Endodermal cell (in vitro differentiated cells): ENCODE data around the gene TMEM259. TPM values are rescaled to one million over a fixed set of nuclear protein-coding genes. Genes with fewer than 3 reads are reported as not detected.

ENCODE experiments used
- DNase-seq: peaks from one replicate; pipeline ENCODE4 v3.0.0-alpha.2; 2017
- H3K27ac ChIP-seq: 2 replicates; pipeline ENCODE4 v1.5.1; 2013; ENCODE audit warnings: mild to moderate bottlenecking, low read depth, low read length, moderate library complexity
- H3K27me3 ChIP-seq: 2 replicates; pipeline ENCODE4 v1.6.1; 2013; ENCODE audit warnings: mild to moderate bottlenecking, low read length, moderate library complexity; ENCODE audit not compliant: insufficient read depth, control insufficient read depth, poor library complexity, severe bottlenecking
- H3K36me3 ChIP-seq: 2 replicates; pipeline ENCODE4 v1.7.0; 2013; ENCODE audit warnings: mild to moderate bottlenecking, low read length, moderate library complexity; ENCODE audit not compliant: control insufficient read depth, insufficient read depth
- H3K4me1 ChIP-seq: one replicate; pipeline ENCODE4 v1.7.0; 2013; ENCODE audit warnings: low read length; ENCODE audit not compliant: control insufficient read depth, insufficient read depth
- H3K4me3 ChIP-seq: 2 replicates; pipeline ENCODE4 v1.5.1; 2013; ENCODE audit warnings: mild to moderate bottlenecking, low read length, moderate library complexity
- H3K9ac ChIP-seq: 2 replicates; pipeline ENCODE4 v1.6.1; 2013; ENCODE audit warnings: mild to moderate bottlenecking, low read length, moderate library complexity; ENCODE audit not compliant: poor library complexity, severe bottlenecking; ENCODE audit errors: extremely low read depth
- H3K9me3 ChIP-seq: 2 replicates; pipeline ENCODE4 v1.6.1; 2013; ENCODE audit warnings: mild to moderate bottlenecking, low read length, moderate library complexity; ENCODE audit not compliant: control insufficient read depth
- H3K27ac Mint-ChIP-seq: 2 replicates; pipeline ENCODE4 v1.8.0; 2020; ENCODE audit warnings: mixed read lengths
- H3K27me3 Mint-ChIP-seq: 2 replicates; pipeline ENCODE4 v1.8.0; 2021; ENCODE audit warnings: mild to moderate bottlenecking, mixed read lengths; ENCODE audit not compliant: insufficient read depth
- H3K36me3 Mint-ChIP-seq: 2 replicates; pipeline ENCODE4 v1.8.0; 2020; ENCODE audit warnings: low read depth, mixed read lengths
- H3K4me1 Mint-ChIP-seq: 2 replicates; pipeline ENCODE4 v1.8.0; 2020; ENCODE audit warnings: mixed read lengths
- H3K4me3 Mint-ChIP-seq: 2 replicates; pipeline ENCODE4 v1.8.0; 2020; ENCODE audit warnings: mild to moderate bottlenecking, moderate library complexity, mixed read lengths
- H3K9me3 Mint-ChIP-seq: 2 replicates; pipeline ENCODE4 v1.8.0; 2020; ENCODE audit warnings: mild to moderate bottlenecking, mixed read lengths
- WGBS, 2 experiments: methylation state at CpG; one replicate each; pipeline versions ENCODE4 v1.1.5 to v1.1.7; 2013; ENCODE audit warnings: missing lambda C conversion rate in 2 of 2, mixed read lengths in 1 of 2; ENCODE audit not compliant: insufficient coverage in 1 of 2, insufficient read length in 1 of 2; 5-methylcytosine and 5-hydroxymethylcytosine counted together
- total RNA-seq, 2 donors: library from RNA; stranded (reverse); fragmentation: NEBNext Ultra II Directional in 1 of 2; extraction: Animal tissue kit (Norgen Biotek cat#: 25700) in 1 of 2; gene quantifications; 2 replicates in 1 of 2; 3 replicates in 1 of 2; pipeline ENCODE4 v1.2.1, GENCODE V29; 2021
- TF ChIP-seq, protein P1 (sequence below): fragments of 200-600 bp; sonication (generic); conservative IDR thresholded peaks from 2 replicates; pipeline ENCODE4 v1.5.0; 2021; ENCODE audit warnings: antibody characterized with exemption, mild to moderate bottlenecking

TMEM259 gene
- total RNA-seq, 2 donors from 2014 or later = 157 to 176 TPM

DNA sequence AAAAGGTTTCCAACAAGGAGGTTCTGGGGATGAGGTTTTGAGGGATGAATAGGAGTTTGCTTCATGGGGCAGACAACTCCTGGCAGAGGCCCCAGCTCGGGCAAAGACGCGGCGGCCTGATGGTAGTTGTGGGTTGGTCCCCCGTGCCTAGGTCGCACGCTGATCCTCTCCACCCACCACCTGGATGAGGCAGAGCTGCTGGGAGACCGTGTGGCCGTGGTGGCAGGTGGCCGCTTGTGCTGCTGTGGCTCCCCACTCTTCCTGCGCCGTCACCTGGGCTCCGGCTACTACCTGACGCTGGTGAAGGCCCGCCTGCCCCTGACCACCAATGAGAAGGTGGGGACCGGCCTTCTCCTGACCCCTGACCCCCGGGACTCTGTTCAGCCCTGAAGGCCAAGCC, 30.9 kb upstream of the TMEM259 start:
- Histone ChIP-seq H3K27ac (no peak overlapping the region), H3K36me3 (peaks cover 18% of the 10 kb centered on the region), H3K4me3 (no peak overlapping the region), H3K27me3 (no peaks in the 10 kb centered on the region), H3K4me1 (no peaks in the 10 kb centered on the region), H3K9ac (no peak overlapping the region), H3K9me3 (peaks cover 5% of the 10 kb centered on the region)
- Mint-ChIP-seq H3K9me3 (no peaks in the 10 kb centered on the region), H3K4me1 (no peaks in the 10 kb centered on the region), H3K4me3 (no peak overlapping the region), H3K27me3 (no peaks in the 10 kb centered on the region), H3K27ac (no peak overlapping the region), H3K36me3 (peaks cover 21% of the 10 kb centered on the region)
- DNase-seq = no peak
- TF ChIP-seq, protein P1, sequence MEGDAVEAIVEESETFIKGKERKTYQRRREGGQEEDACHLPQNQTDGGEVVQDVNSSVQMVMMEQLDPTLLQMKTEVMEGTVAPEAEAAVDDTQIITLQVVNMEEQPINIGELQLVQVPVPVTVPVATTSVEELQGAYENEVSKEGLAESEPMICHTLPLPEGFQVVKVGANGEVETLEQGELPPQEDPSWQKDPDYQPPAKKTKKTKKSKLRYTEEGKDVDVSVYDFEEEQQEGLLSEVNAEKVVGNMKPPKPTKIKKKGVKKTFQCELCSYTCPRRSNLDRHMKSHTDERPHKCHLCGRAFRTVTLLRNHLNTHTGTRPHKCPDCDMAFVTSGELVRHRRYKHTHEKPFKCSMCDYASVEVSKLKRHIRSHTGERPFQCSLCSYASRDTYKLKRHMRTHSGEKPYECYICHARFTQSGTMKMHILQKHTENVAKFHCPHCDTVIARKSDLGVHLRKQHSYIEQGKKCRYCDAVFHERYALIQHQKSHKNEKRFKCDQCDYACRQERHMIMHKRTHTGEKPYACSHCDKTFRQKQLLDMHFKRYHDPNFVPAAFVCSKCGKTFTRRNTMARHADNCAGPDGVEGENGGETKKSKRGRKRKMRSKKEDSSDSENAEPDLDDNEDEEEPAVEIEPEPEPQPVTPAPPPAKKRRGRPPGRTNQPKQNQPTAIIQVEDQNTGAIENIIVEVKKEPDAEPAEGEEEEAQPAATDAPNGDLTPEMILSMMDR = no peak
- 82 to 87% methylated on average over 13 to 17 of the region's 17 CpGs for WGBS, 2 experiments

DNA sequence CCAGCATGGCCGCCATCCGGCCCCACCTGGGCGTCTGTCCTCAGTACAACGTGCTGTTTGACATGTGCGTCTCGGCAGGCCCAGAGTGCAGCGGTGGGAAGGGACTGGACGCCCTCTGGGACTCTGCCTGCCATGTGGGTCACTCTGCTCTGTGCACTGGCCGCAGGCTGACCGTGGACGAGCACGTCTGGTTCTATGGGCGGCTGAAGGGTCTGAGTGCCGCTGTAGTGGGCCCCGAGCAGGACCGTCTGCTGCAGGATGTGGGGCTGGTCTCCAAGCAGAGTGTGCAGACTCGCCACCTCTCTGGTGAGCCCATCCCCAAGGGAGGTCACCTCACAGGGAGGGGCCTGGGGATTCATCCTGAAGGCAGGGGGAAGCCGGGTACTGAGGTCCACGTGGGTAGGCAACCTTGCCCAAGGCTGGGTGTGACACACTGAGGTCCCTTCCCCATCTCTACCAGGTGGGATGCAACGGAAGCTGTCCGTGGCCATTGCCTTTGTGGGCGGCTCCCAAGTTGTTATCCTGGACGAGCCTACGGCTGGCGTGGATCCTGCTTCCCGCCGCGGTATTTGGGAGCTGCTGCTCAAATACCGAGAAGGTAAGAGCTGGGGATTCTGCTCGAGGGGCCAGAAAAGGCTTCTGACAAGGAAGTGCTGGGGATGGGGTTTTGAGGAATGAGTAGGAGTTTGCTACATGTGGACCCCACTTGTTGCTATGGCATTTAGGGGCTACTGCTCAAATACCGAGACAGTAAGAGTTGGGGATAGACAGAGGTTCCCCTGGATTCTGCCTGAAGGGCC, 30.3 kb upstream of the TMEM259 start:
- Histone ChIP-seq H3K27me3 (no peaks in the 10 kb centered on the region), H3K9me3 (no peaks in the 10 kb centered on the region), H3K27ac (no peak overlapping the region), H3K9ac (no peak overlapping the region), H3K4me1 (no peaks in the 10 kb centered on the region), H3K4me3 (no peak overlapping the region), H3K36me3 (peaks cover 12% of the 10 kb centered on the region)
- WGBS, 2 experiments = 81 to 85% methylated on average over 26 to 31 of the region's 31 CpGs
- no peaks in the 10 kb centered on the region for H3K4me1 Mint-ChIP-seq
- no peaks in the 10 kb centered on the region for H3K9me3 Mint-ChIP-seq
- DNase-seq = no peak
- H3K36me3 Mint-ChIP-seq = peaks cover 15% of the 10 kb centered on the region
- no peaks in the 10 kb centered on the region for H3K27me3 Mint-ChIP-seq
- no peak overlapping the region for H3K4me3 Mint-ChIP-seq
- no peak overlapping the region for H3K27ac Mint-ChIP-seq
- TF ChIP-seq, protein P1 = no peak

DNA sequence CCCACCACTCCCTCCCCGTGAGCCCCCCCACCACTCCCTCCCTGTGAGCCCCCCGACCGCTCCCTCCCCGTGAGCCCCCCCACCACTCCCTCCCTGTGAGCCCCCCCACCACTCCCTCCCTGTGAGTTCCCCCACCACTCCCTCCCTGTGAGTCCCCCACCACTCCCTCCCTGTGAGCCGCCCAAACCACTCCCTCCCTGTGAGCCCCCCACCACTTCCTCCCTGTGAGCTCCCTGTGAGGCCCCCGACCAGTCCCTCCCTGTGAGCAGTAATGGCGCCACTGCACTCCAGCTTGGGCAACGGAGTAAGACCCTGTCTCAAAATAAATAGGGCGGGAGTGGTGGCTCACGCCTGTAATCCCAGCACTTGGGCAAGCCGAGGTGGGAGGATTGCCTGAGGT, 28.9 kb upstream of the TMEM259 start:
- H3K4me1 Mint-ChIP-seq = no peaks in the 10 kb centered on the region
- no peaks in the 10 kb centered on the region for H3K27me3 ChIP-seq
- no peak overlapping the region for H3K4me3 Mint-ChIP-seq
- no peaks in the 10 kb centered on the region for H3K4me1 ChIP-seq
- TF ChIP-seq, protein P1 = no peak
- no peak for DNase-seq
- peaks cover 12% of the 10 kb centered on the region for H3K36me3 ChIP-seq
- no peak overlapping the region for H3K27ac ChIP-seq
- H3K27ac Mint-ChIP-seq = no peak overlapping the region
- peaks cover 19% of the 10 kb centered on the region for H3K36me3 Mint-ChIP-seq
- no peak overlapping the region for H3K9ac ChIP-seq
- 48 to 89% methylated on average over 3 to 7 of the region's 11 CpGs for WGBS, 2 experiments
- H3K27me3 Mint-ChIP-seq = no peaks in the 10 kb centered on the region
- no peaks in the 10 kb centered on the region for H3K9me3 Mint-ChIP-seq
- H3K9me3 ChIP-seq = no peaks in the 10 kb centered on the region
- no peak overlapping the region for H3K4me3 ChIP-seq
